ENCODE measurements around the gene GDF11. TPM values are rescaled to one million over a fixed set of nuclear protein-coding genes. Genes with fewer than 3 reads are reported as not detected.

Gene GDF11
- total RNA-seq, 1 donor from 2014 or later: 1.4 TPM

GRCh38 chr12:55707219-55707671 is 35.7 kb upstream of the GDF11 start:
- DNase-seq (ENCODE audit: low read depth in 2 of 2): no peak

- no peak for DNase-seq (ENCODE audit: low read depth in 2 of 2)
Observed at GRCh38 chr12:55707841-55708694, 34.9 kb upstream of the GDF11 start, which contains the start of gene ITGA7. Gene ITGA7 (minus strand): TSS chr12:55707904. CDS start chr12:55707682, 222 bp downstream.

GRCh38 chr12:55708695-55709233 is 34.2 kb upstream of the GDF11 start:
- DNase-seq (ENCODE audit: low read depth in 2 of 2): no peak

- DNase-seq (ENCODE audit: low read depth in 2 of 2): no peak
Observed at GRCh38 chr12:55711786-55712553, 31.0 kb upstream of the GDF11 start.

GRCh38 chr12:55712700-55713415 is 30.1 kb upstream of the GDF11 start:
- DNase-seq (ENCODE audit: low read depth in 2 of 2): no peak

- peak in 1 of 2 donors; percentile 23 for DNase-seq (ENCODE audit: low read depth in 2 of 2)
Observed at GRCh38 chr12:55713721-55714120, 29.2 kb upstream of the GDF11 start.

- no peak for DNase-seq (ENCODE audit: low read depth in 2 of 2)
Observed at GRCh38 chr12:55715169-55715764, 27.7 kb upstream of the GDF11 start.

GRCh38 chr12:55715833-55716581 is 26.9 kb upstream of the GDF11 start, which contains the start of gene BLOC1S1:
Gene BLOC1S1 (plus strand): TSS chr12:55716046. CDS start chr12:55716052, 6 bp downstream.
- DNase-seq (ENCODE audit: low read depth in 2 of 2): peak; percentile 93 to 94

- DNase-seq (ENCODE audit: low read depth in 2 of 2): no peak
Observed at GRCh38 chr12:55716582-55716957, 26.4 kb upstream of the GDF11 start.

- DNase-seq (ENCODE audit: low read depth in 2 of 2): peak in 1 of 2 donors; percentile 51
Observed at GRCh38 chr12:55717011-55718007, 25.6 kb upstream of the GDF11 start.

GRCh38 chr12:55718015-55718414 is 24.9 kb upstream of the GDF11 start:
- DNase-seq (ENCODE audit: low read depth in 2 of 2): no peak

GRCh38 chr12:55718624-55719275 is 24.2 kb upstream of the GDF11 start:
- DNase-seq (ENCODE audit: low read depth in 2 of 2): no peak

GRCh38 chr12:55719371-55719770 is 23.6 kb upstream of the GDF11 start:
- DNase-seq (ENCODE audit: low read depth in 2 of 2): no peak

GRCh38 chr12:55720071-55720564 is 22.8 kb upstream of the GDF11 start, which contains the start of gene RDH5:
Gene RDH5 (plus strand): TSS chr12:55720393. CDS start chr12:55721185, 792 bp downstream.
- no peak for DNase-seq (ENCODE audit: low read depth in 2 of 2)

- peak; percentile 59 to 93 for DNase-seq (ENCODE audit: low read depth in 2 of 2)
Observed at GRCh38 chr12:55720894-55721444, 22.0 kb upstream of the GDF11 start.

- no peak for DNase-seq (ENCODE audit: low read depth in 2 of 2)
Observed at GRCh38 chr12:55721601-55722213, 21.2 kb upstream of the GDF11 start.

- no peak for DNase-seq (ENCODE audit: low read depth in 2 of 2)
Observed at GRCh38 chr12:55722948-55723347, 20.0 kb upstream of the GDF11 start.
